KG1 (cell line): ENCODE data around the gene SH2D1A.
"Not testable (repeated sequence)": the region's sequence is repeated elsewhere in the genome, so short reads cannot be mapped to it uniquely, and the experiment has no call there.

Experiments
- DNase-seq: peaks from one replicate; lab custom pipeline; 2025; lab: John Stamatoyannopoulos, UW

The SH2D1A gene

GRCh38 chrX:124354648-124355047, 8.3 kb downstream of the SH2D1A start:
- DNase-seq: no peak

- DNase-seq: no peak
Observed at GRCh38 chrX:124358800-124359383, 12.5 kb downstream of the SH2D1A start.

- DNase-seq: no peak
Observed at GRCh38 chrX:124362072-124362471, 15.7 kb downstream of the SH2D1A start.

- no peak for DNase-seq
Observed at GRCh38 chrX:124362761-124363160, 16.4 kb downstream of the SH2D1A start.

- DNase-seq: no peak
Observed at GRCh38 chrX:124369722-124370121, 23.4 kb downstream of the SH2D1A start.

- DNase-seq: no peak
Observed at GRCh38 chrX:124373348-124373747, 27.0 kb downstream of the SH2D1A start.

- no peak for DNase-seq
Observed at GRCh38 chrX:124378643-124379042, 32.3 kb downstream of the SH2D1A start.

GRCh38 chrX:124383354-124383753, 37.0 kb downstream of the SH2D1A start:
- DNase-seq: peak; percentile 2

GRCh38 chrX:124386401-124386800, 40.0 kb downstream of the SH2D1A start:
- no peak for DNase-seq

GRCh38 chrX:124388562-124388961, 42.2 kb downstream of the SH2D1A start:
- DNase-seq: peak; percentile 28

- no peak for DNase-seq
Observed at GRCh38 chrX:124392794-124393193, 46.4 kb downstream of the SH2D1A start.

- DNase-seq: no peak
Observed at GRCh38 chrX:124393238-124393637, 46.9 kb downstream of the SH2D1A start.

GRCh38 chrX:124393659-124394058, 47.3 kb downstream of the SH2D1A start:
- DNase-seq: no peak

GRCh38 chrX:124395145-124395880, 49.0 kb downstream of the SH2D1A start:
- DNase-seq: no peak

GRCh38 chrX:124401696-124402095, 55.3 kb downstream of the SH2D1A start:
- DNase-seq: no peak

- DNase-seq: no peak
Observed at GRCh38 chrX:124405868-124406267, 59.5 kb downstream of the SH2D1A start.

- no peak for DNase-seq
Observed at GRCh38 chrX:124406294-124407014, 60.1 kb downstream of the SH2D1A start.

GRCh38 chrX:124407226-124407625, 60.9 kb downstream of the SH2D1A start:
- no peak for DNase-seq

- not testable (repeated sequence) for DNase-seq
Observed at GRCh38 chrX:124408380-124408779, 62.0 kb downstream of the SH2D1A start.

GRCh38 chrX:124413244-124413643, 66.9 kb downstream of the SH2D1A start:
- no peak for DNase-seq

- DNase-seq: no peak
Observed at GRCh38 chrX:124414281-124414680, 67.9 kb downstream of the SH2D1A start.

GRCh38 chrX:124415115-124415800, 68.9 kb downstream of the SH2D1A start:
- no peak for DNase-seq
